Lung (tissue), 12 donors: Measurements from ENCODE around the gene FHOD3. TPM values are rescaled to one million over a fixed set of nuclear protein-coding genes. Genes with fewer than 3 reads are reported as not detected.

Experiments
- ATAC-seq: fragments of 200-7000 bp; cut with Tn5 transposase; one replicate; pipeline ENCODE4 v1.9.1; 2020; ENCODE audit warnings: moderate number of reproducible peaks; ENCODE audit not compliant: insufficient read depth, low FRiP score
- DNase-seq, 3 donors: peaks; one replicate each; pipeline ENCODE4 v3.0.0-alpha.2; 2013 to 2017
- H3K27ac ChIP-seq, 2 donors: one replicate each; pipeline ENCODE4 v1.5.1; 2013; ENCODE audit warnings: mild to moderate bottlenecking in 2 of 2, moderate library complexity in 2 of 2, control low read depth in 1 of 2, inconsistent platforms in 1 of 2, low read depth in 1 of 2, low read length in 1 of 2
- H3K27me3 ChIP-seq, 3 donors: one replicate each; pipeline ENCODE4 v1.5.1; 2013; ENCODE audit warnings: low read length in 2 of 3; ENCODE audit not compliant: control insufficient read depth in 3 of 3, insufficient read depth in 3 of 3
- H3K36me3 ChIP-seq, 4 donors: one replicate each; pipeline ENCODE4 v1.5.1; 2013; ENCODE audit warnings: low read length in 4 of 4, mild to moderate bottlenecking in 1 of 4, moderate library complexity in 1 of 4; ENCODE audit not compliant: control insufficient read depth in 4 of 4, insufficient read depth in 4 of 4
- H3K4me1 ChIP-seq, 5 donors: one replicate each; pipeline ENCODE4 v1.5.1; 2013; ENCODE audit warnings: low read length in 5 of 5, mild to moderate bottlenecking in 2 of 5, moderate library complexity in 1 of 5; ENCODE audit not compliant: control insufficient read depth in 5 of 5, insufficient read depth in 5 of 5
- H3K4me3 ChIP-seq: one replicate; pipeline ENCODE4 v1.5.1; 2013; ENCODE audit warnings: mild to moderate bottlenecking, control low read depth, moderate library complexity
- H3K9ac ChIP-seq, 2 donors: one replicate each; pipeline ENCODE4 v1.5.1; 2013; ENCODE audit warnings: low read length in 2 of 2, control low read depth in 1 of 2; ENCODE audit not compliant: insufficient read depth in 1 of 2
- H3K9me3 ChIP-seq, 4 donors: one replicate each; pipeline ENCODE4 v1.5.1; 2013; ENCODE audit warnings: low read length in 3 of 4, mild to moderate bottlenecking in 1 of 4, moderate library complexity in 1 of 4; ENCODE audit not compliant: control insufficient read depth in 4 of 4, insufficient read depth in 3 of 4
- WGBS, 2 donors: extraction: QIAGEN DNeasy Blood & Tissue Kit; methylation state at CpG; one replicate each; pipeline ENCODE4 v1.1.7; 2013; 5-methylcytosine and 5-hydroxymethylcytosine counted together
- polyA plus RNA-seq, 2 donors: library from polyadenylated mRNA; stranded (reverse); fragments of 200-250 nt; gene quantifications; one replicate each; pipeline ENCODE4 v1.2.1, GENCODE V29; 2013
- total RNA-seq, 2 donors: library from RNA; depleted of rRNA in 1 of 2; stranded (reverse); fragments of >200 nt in 1 of 2; gene quantifications; one replicate each; pipeline ENCODE4 v1.2.1, GENCODE V29; 2014 to 2021
- TF ChIP-seq, protein P1 (sequence below): IDR thresholded peaks from 2 replicates; pipeline ENCODE4 v1.5.1; 2012; ENCODE audit warnings: mild to moderate bottlenecking; ENCODE audit errors: control extremely low read depth, extremely low read depth
- donor health status: control.
- donor health status: control.
- donor health status: Bipolar disorder and iron deficiency.
- donor health status: healthy.
- donor health status: DM: yes; HTN: yes; CAD: no.

FHOD3 gene
- total and polyA plus RNA-seq, 4 donors, result 1.0 to 7.4 (median 2.9) TPM

DNA sequence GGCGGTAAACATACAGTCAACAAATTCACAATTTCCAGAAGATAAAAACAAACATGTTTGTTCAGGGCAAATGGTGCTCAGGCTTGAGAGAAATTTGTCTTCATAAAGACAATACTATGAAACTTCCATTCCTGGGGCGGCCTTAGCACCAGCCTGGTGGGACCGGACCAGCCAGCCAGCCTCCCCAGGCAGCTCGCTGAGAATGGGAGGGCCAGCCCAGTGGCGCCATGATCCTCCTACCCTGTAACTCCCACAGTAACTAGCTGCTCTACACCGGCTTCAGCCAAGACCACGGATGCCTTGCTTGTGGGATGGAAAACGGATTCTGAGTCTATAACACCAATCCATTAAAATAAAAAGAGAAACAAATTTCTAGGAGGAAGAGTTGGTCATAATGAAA is 24.2 kb upstream of the FHOD3 start:
- WGBS, 2 donors, result 95 to 98% methylated on average over 8 of the region's 8 CpGs
- Histone ChIP-seq H3K9me3 (no peaks in the 10 kb centered on the region), H3K4me1 (no peaks in the 10 kb centered on the region), H3K27me3 (peaks cover 0 to 2% (median 0%) of the 10 kb centered on the region in 3 donors), H3K36me3 (no peaks in the 10 kb centered on the region), H3K9ac (no peak overlapping the region), H3K27ac (no peak overlapping the region), H3K4me3 (no peak overlapping the region)
- DNase-seq (no peak), ATAC-seq (no peak)
- TF ChIP-seq, protein P1, sequence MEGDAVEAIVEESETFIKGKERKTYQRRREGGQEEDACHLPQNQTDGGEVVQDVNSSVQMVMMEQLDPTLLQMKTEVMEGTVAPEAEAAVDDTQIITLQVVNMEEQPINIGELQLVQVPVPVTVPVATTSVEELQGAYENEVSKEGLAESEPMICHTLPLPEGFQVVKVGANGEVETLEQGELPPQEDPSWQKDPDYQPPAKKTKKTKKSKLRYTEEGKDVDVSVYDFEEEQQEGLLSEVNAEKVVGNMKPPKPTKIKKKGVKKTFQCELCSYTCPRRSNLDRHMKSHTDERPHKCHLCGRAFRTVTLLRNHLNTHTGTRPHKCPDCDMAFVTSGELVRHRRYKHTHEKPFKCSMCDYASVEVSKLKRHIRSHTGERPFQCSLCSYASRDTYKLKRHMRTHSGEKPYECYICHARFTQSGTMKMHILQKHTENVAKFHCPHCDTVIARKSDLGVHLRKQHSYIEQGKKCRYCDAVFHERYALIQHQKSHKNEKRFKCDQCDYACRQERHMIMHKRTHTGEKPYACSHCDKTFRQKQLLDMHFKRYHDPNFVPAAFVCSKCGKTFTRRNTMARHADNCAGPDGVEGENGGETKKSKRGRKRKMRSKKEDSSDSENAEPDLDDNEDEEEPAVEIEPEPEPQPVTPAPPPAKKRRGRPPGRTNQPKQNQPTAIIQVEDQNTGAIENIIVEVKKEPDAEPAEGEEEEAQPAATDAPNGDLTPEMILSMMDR, result no peak

DNA sequence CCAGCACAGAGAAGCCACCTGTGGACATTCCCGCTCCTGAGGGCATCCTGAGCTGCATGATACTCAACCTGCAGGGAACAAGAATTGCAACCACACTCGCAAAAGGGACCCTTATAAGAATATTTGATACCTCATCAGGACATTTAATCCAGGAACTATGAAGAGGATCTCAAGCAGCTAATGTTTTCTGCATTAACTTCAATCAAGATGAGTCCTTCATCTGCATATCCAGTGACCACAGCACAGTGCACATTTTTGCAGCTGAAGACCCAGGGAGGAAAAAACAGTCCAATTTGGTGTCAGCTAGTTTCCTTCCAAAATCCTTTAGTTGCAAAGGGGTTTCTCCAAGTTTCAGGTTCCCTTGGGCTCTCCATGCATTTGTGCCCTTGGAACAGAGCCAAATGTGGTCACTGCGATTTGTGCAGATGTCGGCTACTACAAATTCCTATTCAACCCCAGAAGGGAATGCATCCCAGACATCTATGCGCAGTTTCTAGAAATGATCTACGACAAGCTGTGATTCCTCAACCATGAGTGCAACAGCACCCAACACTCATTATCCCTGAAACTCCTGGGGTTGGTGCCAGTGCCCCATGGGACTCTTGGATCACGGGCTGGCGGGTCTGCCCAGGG is 23.3 kb upstream of the FHOD3 start:
- TF ChIP-seq, protein P1, result no peak
- Histone ChIP-seq H3K9me3 (no peaks in the 10 kb centered on the region), H3K27me3 (peaks cover 0 to 2% (median 0%) of the 10 kb centered on the region in 3 donors), H3K27ac (no peak overlapping the region), H3K9ac (no peak overlapping the region), H3K4me3 (no peak overlapping the region), H3K4me1 (no peaks in the 10 kb centered on the region), H3K36me3 (no peaks in the 10 kb centered on the region)
- ATAC-seq (no peak), DNase-seq (no peak)
- 91 to 94% methylated on average over 8 of the region's 8 CpGs for WGBS, 2 donors

DNA sequence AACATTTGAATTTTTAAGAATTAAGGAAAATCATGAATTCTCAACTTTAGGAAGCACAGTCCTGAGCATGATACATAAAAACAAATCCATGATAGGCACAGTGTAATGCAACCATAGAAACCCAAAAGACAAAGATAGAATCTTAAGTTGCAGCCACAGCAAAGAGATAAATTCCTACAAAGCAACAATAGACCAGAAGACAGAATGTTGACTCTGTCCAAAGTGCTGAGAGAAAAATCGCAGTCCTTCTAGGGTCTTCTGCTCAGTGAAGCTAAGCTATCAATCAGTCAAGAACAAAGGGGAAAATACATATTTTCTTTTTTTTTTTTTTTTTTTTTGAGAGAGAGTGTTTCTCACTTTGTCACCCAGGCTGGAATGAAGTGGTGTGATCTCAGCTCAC is 22.0 kb upstream of the FHOD3 start:
- Histone ChIP-seq H3K4me1 (no peaks in the 10 kb centered on the region), H3K27me3 (peaks cover 0 to 2% (median 0%) of the 10 kb centered on the region in 3 donors), H3K36me3 (no peaks in the 10 kb centered on the region), H3K27ac (no peak overlapping the region), H3K9ac (no peak overlapping the region), H3K4me3 (no peak overlapping the region), H3K9me3 (no peaks in the 10 kb centered on the region)
- TF ChIP-seq, protein P1, result no peak
- 86 to 88% methylated on average over 1 of the region's 1 CpG for WGBS, 2 donors
- no peak for DNase-seq
- ATAC-seq, result no peak

GRCh38 chr18:36279001-36279400 is 18.5 kb upstream of the FHOD3 start:
- 67 to 77% methylated on average over 3 of the region's 3 CpGs for WGBS, 2 donors
- no peak overlapping the region for H3K9ac ChIP-seq
- TF ChIP-seq, protein P1, result no peak
- no peaks in the 10 kb centered on the region for H3K36me3 ChIP-seq
- H3K27ac ChIP-seq, result no peak overlapping the region
- ATAC-seq (no peak), DNase-seq (no peak)
- H3K9me3 ChIP-seq, result no peaks in the 10 kb centered on the region
- H3K4me3 ChIP-seq, result no peak overlapping the region
- peaks cover 0 to 6% (median 0%) of the 10 kb centered on the region in 3 donors for H3K27me3 ChIP-seq
- no peaks in the 10 kb centered on the region for H3K4me1 ChIP-seq
